Hematopoietic multipotent progenitor cell treated with erythropoietin and hydrocortisone succinate and interleukin-3 and kit ligand, for 17 days (in vitro differentiated cells): ENCODE data around the gene PARD6B.

Source experiments
- DNase-seq: peaks from one replicate; pipeline ENCODE4 v3.0.0-alpha.2; 2015; ENCODE audit warnings: low spot score

Gene PARD6B

GRCh38 chr20:50724112-50724725 lies 7.2 kb upstream of the PARD6B start:
- no peak for DNase-seq

- no peak for DNase-seq
These were observed 6.3 kb upstream of the PARD6B start for GRCh38 chr20:50724851-50725723.

- no peak for DNase-seq
These were observed 5.7 kb upstream of the PARD6B start for GRCh38 chr20:50725724-50726005.

GRCh38 chr20:50726955-50727791 lies 4.2 kb upstream of the PARD6B start:
- DNase-seq, result no peak

- no peak for DNase-seq
These were observed 3.4 kb upstream of the PARD6B start for GRCh38 chr20:50727792-50728485.

- no peak for DNase-seq
These were observed 2.8 kb upstream of the PARD6B start for GRCh38 chr20:50728486-50728980.

GRCh38 chr20:50728981-50729874 lies 2.2 kb upstream of the PARD6B start:
- no peak for DNase-seq

GRCh38 chr20:50729901-50730764 lies 1.2 kb upstream of the PARD6B start:
- no peak for DNase-seq

GRCh38 chr20:50730765-50731054 lies 670 bp upstream of the PARD6B start:
- DNase-seq, result no peak

GRCh38 chr20:50731930-50732690 lies 730 bp downstream of the PARD6B start:
- no peak for DNase-seq

- DNase-seq, result no peak
These were observed 2.4 kb downstream of the PARD6B start for GRCh38 chr20:50733644-50734349.

GRCh38 chr20:50734730-50735679 lies 3.6 kb downstream of the PARD6B start:
- DNase-seq, result no peak

GRCh38 chr20:50735813-50736212 lies 4.4 kb downstream of the PARD6B start:
- DNase-seq, result peak; percentile 45

GRCh38 chr20:50737352-50737751 lies 6.0 kb downstream of the PARD6B start:
- no peak for DNase-seq

GRCh38 chr20:50743087-50743486 lies 11.7 kb downstream of the PARD6B start:
- no peak for DNase-seq

- DNase-seq, result no peak
These were observed 12.9 kb downstream of the PARD6B start for GRCh38 chr20:50744143-50744792.

GRCh38 chr20:50745634-50746137 lies 14.3 kb downstream of the PARD6B start:
- DNase-seq, result no peak
